Neural cell (in vitro differentiated cells): ENCODE measurements around the gene SBNO2.

Experiments
- EP300 ChIP-seq: fragments of 450-650 bp; conservative IDR thresholded peaks from 2 replicates; pipeline ENCODE4 v1.6.1; 2014; ENCODE audit warnings: antibody characterized with exemption, mild to moderate bottlenecking, moderate library complexity; ENCODE audit not compliant: poor library complexity, severe bottlenecking
- EZH2 ChIP-seq: fragments of 200-600, 300-800 bp; shearing (Covaris generic), sonication (generic); IDR thresholded peaks from 2 replicates; pipeline ENCODE4 v1.6.1; 2014; ENCODE audit warnings: antibody characterized with exemption, low read length, borderline replicate concordance, mild to moderate bottlenecking; ENCODE audit not compliant: insufficient read depth, poor library complexity, severe bottlenecking
- MXI1 ChIP-seq: fragments of 450-650 bp; conservative IDR thresholded peaks from 2 replicates; pipeline ENCODE4 v1.6.1; 2014; ENCODE audit warnings: antibody characterized with exemption, mild to moderate bottlenecking; ENCODE audit not compliant: poor library complexity, severe bottlenecking
- POLR2AphosphoS5 ChIP-seq: IDR thresholded peaks from 2 replicates; pipeline ENCODE4 v1.6.1; 2012
- RAD21 ChIP-seq: fragments of 450-650 bp; conservative IDR thresholded peaks from 2 replicates; pipeline ENCODE4 v1.6.1; 2014; ENCODE audit warnings: antibody characterized with exemption, mild to moderate bottlenecking, moderate library complexity
- SMC3 ChIP-seq: fragments of 450-650 bp; conservative IDR thresholded peaks from 2 replicates; pipeline ENCODE4 v1.6.1; 2014; ENCODE audit warnings: antibody characterized with exemption, mild to moderate bottlenecking, moderate library complexity; ENCODE audit not compliant: poor library complexity
- TF ChIP-seq, protein P1 (sequence below): fragments of 450-650 bp; IDR thresholded peaks from 2 replicates; pipeline ENCODE4 v1.5.1; 2014; ENCODE audit warnings: antibody characterized with exemption, mild to moderate bottlenecking, moderate library complexity; ENCODE audit not compliant: poor library complexity, severe bottlenecking
- TF ChIP-seq, protein P2 (sequence below): IDR thresholded peaks from 2 replicates; pipeline ENCODE4 v1.6.1; 2012; ENCODE audit warnings: borderline replicate concordance

DNA sequence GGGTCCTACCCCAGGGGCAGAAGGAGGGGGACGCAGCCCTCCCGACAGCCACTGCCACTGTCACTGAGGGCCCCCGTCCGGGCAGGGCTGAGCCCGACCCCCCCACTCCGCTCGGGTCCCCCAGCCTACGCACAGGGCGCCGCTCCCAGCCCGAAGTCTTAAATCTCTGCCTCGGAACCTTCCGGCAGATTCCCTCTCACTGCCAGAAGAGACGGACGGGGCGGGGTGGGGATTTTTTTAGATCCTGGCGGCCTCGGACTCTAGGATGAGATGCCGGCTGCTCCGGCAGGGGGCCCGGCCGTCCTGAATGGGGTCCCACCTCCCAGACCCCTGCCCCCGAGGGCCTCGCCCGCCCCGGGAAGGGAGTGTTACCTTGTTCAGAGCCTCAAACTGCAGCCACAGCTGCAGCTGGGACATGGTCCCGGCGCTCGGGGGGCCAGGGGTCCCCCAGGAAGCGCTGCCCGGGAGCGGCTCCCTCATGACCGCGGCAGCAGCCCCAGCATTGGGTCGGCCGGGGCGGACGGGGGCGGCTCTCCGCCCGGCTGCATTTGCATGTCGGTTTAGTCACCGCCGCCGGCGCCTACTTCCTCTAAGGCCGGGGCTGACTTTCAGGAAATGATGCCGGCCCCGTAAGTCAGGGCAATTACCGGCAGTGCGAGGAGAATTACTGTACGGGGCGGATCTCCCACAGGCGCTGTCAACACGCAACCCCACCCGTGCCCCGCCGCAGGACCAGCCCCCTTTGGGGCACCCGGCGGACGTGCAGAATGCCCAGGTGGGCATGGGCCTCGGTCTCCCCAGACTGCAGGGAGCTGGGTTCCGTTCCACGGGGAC is 42.1 kb downstream of the SBNO2 start:
- no peak for TF ChIP-seq MXI1
- TF ChIP-seq, protein P1, sequence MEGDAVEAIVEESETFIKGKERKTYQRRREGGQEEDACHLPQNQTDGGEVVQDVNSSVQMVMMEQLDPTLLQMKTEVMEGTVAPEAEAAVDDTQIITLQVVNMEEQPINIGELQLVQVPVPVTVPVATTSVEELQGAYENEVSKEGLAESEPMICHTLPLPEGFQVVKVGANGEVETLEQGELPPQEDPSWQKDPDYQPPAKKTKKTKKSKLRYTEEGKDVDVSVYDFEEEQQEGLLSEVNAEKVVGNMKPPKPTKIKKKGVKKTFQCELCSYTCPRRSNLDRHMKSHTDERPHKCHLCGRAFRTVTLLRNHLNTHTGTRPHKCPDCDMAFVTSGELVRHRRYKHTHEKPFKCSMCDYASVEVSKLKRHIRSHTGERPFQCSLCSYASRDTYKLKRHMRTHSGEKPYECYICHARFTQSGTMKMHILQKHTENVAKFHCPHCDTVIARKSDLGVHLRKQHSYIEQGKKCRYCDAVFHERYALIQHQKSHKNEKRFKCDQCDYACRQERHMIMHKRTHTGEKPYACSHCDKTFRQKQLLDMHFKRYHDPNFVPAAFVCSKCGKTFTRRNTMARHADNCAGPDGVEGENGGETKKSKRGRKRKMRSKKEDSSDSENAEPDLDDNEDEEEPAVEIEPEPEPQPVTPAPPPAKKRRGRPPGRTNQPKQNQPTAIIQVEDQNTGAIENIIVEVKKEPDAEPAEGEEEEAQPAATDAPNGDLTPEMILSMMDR, result no peak
- TF ChIP-seq EZH2, result no peak
- TF ChIP-seq, protein P2, sequence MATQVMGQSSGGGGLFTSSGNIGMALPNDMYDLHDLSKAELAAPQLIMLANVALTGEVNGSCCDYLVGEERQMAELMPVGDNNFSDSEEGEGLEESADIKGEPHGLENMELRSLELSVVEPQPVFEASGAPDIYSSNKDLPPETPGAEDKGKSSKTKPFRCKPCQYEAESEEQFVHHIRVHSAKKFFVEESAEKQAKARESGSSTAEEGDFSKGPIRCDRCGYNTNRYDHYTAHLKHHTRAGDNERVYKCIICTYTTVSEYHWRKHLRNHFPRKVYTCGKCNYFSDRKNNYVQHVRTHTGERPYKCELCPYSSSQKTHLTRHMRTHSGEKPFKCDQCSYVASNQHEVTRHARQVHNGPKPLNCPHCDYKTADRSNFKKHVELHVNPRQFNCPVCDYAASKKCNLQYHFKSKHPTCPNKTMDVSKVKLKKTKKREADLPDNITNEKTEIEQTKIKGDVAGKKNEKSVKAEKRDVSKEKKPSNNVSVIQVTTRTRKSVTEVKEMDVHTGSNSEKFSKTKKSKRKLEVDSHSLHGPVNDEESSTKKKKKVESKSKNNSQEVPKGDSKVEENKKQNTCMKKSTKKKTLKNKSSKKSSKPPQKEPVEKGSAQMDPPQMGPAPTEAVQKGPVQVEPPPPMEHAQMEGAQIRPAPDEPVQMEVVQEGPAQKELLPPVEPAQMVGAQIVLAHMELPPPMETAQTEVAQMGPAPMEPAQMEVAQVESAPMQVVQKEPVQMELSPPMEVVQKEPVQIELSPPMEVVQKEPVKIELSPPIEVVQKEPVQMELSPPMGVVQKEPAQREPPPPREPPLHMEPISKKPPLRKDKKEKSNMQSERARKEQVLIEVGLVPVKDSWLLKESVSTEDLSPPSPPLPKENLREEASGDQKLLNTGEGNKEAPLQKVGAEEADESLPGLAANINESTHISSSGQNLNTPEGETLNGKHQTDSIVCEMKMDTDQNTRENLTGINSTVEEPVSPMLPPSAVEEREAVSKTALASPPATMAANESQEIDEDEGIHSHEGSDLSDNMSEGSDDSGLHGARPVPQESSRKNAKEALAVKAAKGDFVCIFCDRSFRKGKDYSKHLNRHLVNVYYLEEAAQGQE, result no peak
- no peak for TF ChIP-seq EP300
- no peak for TF ChIP-seq POLR2AphosphoS5
- no peak for TF ChIP-seq RAD21
- TF ChIP-seq SMC3, result no peak
